HG03558 (cell line): ENCODE measurements around the gene ENTPD6.
"Not testable (repeated sequence)": the region's sequence is repeated elsewhere in the genome, so short reads cannot be mapped to it uniquely, and the experiment has no call there.

Experiments used
- ATAC-seq: cut with Tn5 transposase; IDR thresholded peaks from one replicate; pipeline ENCODE4 v1.9.1; 2021; ENCODE audit warnings: moderate number of reproducible peaks; ENCODE audit not compliant: unreplicated experiment; ENCODE audit errors: extremely low read depth

The ENTPD6 gene

DNA sequence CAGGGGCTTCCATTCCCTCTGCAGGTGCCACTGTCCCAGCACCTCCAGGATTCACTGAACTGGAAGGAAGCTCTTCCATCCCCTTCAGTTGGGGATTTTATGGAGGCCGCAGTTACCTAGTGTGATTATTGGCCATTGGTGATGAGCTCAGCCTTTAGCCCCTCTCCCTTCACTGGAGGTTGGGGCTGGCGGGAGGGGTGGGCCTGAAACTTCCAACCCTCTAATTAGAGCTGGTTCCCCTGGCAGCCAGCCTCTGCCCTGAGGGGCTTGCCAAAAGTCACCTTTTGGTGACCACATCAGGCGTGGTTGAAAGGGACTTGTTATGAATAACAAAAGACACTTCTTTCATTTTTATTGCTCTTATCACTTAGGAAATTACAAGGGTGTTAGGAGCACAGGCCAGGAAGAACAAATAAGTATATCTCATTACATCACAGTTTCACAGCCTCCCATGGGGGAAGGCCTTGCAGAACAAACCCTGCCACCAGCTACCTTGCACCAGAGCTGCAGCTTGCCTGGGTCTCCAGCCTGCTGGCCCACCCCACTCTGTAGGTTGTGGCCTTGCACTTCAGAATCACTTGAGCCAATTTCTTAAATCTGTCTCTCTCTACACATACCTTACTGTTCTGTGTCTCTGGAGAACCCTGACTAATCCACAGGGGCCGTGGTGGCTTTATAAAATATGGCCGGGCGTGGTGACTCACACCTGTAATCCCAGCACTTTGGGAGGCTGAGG, 57.3 kb downstream of the ENTPD6 start:
- ATAC-seq = no peak

DNA sequence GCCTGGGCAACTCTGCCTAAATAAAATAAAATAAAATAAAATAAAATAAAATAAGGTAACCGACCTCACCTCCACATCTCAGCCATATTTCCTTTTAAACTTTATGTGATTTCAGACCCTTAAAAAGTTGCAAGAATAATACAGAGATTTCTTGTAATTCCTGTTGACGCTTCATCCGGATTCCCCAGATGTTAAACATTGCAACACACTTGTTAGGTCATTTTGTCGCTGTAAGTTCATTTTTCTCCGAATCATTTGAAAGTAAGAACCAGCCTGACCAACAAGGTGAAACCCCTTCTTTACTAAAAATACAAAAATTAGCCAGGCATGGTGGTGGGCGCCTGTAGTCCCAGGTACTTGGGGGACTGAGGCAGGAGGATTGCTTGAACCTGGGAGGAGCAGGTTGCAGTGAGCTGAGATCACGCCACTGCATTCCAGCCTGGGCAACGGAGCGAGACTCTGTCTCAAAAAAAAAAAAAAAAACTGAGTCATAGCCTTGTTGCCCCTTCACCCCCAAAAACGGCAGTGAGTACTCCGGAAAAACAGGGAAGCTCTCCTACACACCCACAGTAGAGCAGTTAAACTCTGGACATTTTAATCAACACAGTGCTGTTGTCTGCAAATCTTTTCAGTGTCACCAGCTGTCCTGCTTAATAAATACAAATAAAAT, 58.2 kb downstream of the ENTPD6 start:
- no peak for ATAC-seq

DNA sequence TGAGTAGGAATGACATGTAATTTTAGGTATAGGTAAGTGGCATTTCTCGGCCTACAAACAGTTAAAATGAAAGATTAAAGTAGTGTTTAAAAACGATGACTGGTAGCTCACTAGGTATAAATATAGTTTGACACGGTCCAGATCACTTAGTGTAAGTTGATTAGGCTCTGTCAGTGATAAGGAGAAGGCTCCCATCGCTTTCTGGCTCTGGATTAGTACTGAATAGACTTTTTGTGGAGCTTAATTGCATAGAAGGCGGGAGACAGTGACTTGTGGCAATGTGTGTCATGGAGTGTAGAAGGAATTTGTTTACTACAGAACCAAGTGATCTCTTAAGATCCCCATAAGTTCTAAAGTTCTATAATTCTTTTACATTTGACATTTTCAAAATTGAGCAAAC, 59.1 kb downstream of the ENTPD6 start:
- ATAC-seq = no peak

DNA sequence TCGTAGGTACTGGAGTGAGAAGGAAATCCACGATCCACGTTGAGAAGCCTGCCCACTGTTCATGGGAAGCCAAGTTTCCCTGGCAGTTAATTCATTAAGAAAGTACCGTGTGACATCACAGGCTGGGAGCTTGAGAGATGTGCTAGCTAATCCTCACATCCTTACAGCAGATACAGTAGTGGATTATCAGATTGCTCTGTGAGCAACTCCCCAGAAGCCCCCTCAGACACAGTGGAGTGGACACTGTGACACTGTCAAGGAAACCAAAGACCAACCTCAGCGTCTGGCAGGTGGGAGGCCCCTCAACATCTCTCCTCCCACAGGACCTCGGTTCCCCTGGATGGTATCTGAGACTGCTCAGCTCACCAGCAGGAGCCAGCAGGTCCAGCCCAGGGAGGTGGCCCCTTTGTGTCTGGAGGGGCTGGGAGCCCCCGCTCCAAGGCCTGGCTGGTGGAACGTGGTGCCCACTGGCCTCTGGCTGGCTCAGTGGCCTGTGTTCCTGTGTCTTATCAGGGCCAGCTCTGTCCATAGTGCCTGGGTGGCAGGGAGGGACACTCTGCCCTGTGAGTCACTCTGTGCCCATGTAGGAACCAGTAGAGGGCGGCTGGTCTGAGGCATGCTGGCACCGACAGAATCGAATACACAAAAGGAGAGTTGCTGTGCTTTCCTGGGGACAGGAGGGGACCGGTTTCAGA, 59.6 kb downstream of the ENTPD6 start:
- no peak for ATAC-seq

DNA sequence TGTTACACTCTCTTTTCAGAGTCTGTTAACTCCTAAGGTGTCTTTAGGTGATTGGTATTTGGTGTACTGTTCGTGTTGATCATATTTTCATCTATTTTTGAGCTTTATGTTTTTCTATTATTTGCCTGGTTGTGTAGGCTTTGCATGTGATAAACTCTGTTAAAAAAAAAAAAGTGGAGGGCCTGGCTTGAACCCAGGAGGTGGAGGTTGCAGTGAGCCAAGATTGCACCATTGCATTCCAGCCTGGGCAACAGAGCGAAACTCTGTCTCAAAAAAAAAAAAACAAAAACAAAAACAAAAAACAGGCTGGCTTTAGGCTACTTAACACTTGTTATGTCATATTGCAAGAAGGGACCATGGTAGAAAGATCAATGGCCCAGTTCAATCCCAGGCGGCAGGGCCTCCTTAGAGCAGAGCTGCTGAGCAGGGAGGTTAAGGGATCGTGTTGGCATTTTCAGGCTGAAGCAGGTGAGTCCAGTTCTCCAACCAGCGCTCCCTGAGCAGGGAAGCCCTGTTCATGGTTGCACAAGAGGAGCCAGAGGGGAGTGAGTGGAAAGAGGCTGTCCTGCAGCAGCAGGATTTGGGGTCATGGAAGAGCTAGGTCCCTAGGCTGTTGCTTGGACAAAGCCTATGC, 60.8 kb downstream of the ENTPD6 start:
- ATAC-seq = no peak

DNA sequence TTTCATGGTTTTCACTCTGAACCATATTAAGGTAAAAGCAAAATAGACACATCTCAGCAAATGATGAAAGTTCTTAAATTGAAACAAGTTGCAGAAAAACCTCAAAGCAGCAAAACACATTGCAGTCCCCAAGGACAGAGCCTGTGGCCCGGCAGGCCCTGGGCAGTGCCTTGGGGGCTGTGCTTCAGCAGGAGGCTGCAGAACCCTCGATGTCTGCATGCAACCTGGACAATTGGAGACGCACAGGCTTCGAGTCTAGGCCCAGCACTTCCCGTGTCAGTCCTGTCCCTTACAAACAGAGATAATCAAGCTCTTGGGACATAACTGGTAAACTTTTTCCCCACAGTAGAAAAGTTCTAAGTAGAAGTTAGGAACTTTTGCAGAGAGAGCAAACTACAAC, 61.6 kb downstream of the ENTPD6 start:
- no peak for ATAC-seq

DNA sequence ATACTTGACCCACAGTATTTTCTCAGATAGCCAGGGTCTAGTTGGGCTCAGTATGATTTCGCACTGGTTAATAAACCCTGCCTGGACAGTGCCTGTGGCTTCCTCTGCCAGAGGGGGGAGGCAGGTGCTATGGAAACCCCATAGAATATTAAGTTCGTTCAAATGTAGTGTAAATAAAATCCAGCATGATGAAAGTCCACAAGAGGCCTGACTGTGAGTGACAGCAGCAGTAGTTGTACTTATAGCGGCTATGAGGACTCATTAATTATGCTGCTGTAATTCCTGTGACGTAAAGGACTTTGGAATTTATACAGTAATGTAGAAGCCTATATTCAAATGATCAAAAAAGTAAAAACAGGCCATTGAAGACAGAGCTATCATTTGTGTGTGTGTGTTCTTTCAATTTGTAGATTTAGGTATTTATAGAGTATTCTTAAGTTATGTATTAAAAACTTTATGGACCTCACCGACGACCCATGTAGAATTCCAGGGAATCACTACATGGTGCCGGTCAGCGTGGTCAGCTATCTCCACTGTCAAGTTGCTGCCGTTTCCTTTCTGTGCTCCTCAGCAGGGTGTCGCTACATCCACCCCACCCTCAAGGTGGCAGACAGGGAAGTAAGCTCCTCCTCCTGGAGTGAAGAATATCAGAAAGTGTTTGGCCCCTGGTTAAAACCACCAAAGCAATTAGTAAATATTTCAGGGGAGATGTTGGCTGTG, 62.4 kb downstream of the ENTPD6 start:
- no peak for ATAC-seq

DNA sequence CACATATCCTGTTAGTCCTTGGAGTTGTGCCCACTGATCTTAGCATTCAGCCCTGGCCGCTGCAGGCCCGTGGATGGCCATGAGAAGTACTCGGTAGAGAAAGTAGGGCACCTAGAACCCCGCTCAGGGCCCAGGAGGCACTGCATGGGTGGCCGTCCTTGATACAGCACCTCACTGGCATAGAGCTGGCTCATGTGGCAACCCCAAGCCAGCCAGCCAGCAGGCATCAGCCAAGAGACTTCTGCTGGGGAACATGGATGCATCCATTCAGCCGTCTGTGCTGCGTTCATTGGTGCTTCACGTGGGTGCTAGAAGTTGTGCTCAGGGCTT, 62.9 kb downstream of the ENTPD6 start:
- ATAC-seq = no peak

DNA sequence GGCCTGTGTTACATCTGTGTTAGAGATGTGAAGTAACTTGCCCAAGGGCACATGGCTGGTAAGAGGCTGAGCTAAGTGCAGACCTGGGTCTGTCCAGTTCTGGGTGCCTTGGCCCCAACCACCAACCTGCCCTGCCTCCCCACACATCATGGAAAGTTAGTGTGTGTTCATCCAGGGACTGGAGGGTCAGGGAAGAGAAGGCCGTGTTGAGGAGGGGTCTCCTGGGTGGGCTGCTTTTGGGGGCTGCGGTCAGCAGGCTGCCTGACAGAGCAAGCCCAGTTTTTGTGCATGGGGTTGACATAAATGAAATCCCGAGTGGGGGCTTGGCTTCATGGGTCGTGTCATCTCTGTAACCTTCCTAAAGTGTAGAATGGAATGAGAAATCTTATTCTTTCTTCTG, 63.3 kb downstream of the ENTPD6 start:
- ATAC-seq = no peak

DNA sequence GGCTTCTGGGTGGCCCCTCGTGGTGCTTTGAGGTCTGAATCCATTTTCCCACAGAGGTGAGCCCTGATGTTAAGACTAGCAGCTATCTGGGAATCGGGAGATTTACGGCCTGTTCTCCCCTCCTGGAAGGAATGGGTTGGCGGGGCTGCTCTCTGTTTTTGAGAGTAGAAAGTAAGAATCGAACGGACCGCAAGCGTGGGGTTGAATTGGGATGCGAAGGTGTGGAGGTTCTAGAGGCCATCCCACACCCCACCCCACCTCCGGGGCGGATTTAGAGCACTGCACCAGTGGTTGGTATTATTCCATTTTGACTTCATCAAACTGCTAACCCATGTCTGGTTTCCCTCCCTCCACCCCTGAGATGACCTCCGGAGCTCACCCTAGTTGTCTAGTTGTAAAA, 63.8 kb downstream of the ENTPD6 start:
- ATAC-seq = no peak

DNA sequence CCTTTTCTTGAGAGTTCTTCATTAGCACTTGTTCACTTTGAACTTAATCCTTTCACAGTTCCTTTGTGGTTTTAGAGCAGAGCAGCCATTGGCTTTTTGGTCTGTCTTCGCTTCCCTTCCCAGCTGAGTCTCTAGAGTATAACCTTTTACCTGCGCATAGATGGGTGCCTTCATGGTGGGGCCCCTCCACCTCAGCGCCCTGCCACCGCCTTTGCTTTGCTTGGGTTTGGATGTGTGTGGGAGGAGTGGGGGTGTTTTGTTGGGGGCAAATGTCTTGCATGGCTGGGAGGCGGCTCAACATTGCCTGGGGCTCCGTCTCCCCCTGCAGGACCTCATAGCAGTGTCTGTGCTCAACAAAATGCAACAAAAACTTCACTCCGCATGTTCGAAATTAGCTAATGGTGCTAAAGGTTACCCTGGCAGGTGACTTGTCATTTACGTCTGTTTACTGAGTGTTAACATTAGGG, 64.3 kb downstream of the ENTPD6 start:
- no peak for ATAC-seq

DNA sequence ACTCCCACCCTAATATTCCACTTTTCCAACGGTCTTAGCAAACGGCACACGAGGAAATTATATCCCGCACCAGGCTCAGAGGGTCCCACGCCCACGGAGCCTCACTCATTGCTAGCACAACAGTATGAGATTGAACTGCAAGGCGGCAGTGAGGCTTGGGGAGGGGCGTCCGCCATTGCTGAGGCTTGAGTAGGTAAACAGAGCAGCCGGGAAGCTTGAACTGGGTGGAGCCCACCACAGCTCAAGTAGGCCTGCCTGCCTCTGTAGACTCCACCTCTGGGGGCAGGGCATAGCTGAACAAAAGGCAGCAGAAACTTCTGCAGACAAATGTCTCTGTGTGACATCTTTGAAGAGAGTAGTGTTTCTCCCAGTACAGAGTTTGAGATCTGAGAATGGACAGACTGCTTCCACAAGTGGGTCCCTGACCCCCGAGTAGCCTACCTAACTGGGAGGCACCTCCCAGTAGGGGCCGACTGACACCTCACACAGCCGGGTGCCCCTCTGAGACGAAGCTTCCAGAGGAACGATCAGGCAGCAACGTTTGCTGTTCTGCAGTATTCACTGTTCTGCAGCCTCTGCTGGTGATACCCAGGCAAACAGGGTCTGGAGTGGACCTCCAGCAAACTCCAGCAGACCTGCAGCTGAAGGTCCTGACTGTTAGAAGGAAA, 65.4 kb downstream of the ENTPD6 start:
- ATAC-seq = not testable (repeated sequence)

DNA sequence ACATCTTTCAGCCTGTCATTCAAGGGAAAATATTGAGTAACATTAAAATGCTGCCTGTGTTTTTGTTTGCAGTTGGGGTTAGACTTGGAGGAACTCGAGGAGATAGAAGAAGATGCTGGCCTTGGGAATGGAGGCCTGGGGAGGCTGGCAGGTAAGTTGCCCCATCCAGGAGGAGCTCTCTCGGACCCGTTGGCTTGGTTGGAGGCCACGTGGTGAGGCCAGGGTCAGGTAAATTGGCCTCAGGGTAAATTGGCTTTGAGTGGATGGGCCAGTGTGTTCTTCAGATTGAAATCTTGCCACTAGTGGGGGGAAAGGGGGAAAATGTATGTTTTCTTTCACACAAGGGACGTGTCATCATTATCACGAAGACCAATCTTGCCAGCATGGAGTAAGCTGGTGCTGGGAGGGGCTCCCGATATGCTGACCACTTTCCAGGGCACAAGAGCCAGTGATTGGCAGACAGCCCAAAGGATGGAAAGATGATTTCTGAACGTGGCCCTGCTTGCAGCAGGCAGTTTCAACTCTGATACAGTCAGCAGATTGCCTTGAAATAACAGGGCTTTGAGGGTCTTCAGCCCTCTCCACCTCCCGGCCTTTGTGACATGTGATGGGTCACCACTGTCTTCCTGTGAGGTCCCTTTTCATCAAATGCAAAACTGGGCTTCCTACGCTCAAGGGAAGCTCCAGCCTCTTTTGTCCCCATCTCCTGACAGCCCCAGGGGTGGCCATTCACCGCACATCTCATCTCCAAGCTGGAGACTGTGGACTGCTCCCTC, 73.7 kb downstream of the ENTPD6 start:
- ATAC-seq = no peak

DNA sequence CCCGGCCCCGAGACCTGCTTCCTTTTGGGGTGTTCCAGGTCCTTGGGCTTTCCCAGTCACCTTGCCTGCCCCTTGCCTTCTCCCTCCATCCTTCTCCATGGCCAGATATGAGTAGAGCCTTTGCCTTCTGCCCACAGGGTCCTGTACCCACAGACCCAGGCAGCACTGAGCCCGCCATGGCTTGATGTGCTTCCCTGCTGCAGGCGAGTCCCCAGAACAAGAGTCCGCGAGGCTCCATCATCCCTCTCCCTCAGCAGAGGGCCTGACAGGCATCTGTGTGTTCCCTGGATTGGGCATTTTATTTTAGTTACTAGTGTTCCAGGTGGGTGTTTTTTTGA, 74.3 kb downstream of the ENTPD6 start:
- ATAC-seq = no peak

DNA sequence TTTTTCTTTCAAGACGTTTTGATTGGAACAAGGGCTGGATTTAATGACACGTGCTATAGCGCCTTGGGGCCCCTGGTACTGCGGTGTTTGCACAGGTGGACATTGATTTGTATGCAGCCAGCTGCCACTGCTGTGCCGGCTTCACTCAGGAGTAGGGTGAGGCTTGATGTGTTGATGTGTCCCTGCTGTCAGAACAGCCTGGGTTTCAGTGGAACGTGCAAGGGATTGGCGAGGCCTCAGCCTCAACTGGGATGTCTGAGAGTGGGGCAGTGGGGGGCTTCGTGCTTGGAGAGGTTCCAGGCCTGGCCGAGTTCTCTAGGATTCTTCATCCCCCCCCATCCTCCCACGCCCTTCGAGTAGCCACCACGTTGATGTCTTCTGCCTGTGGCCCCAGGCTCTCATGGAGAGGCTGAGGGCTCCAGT, 75.3 kb downstream of the ENTPD6 start:
- ATAC-seq = no peak

DNA sequence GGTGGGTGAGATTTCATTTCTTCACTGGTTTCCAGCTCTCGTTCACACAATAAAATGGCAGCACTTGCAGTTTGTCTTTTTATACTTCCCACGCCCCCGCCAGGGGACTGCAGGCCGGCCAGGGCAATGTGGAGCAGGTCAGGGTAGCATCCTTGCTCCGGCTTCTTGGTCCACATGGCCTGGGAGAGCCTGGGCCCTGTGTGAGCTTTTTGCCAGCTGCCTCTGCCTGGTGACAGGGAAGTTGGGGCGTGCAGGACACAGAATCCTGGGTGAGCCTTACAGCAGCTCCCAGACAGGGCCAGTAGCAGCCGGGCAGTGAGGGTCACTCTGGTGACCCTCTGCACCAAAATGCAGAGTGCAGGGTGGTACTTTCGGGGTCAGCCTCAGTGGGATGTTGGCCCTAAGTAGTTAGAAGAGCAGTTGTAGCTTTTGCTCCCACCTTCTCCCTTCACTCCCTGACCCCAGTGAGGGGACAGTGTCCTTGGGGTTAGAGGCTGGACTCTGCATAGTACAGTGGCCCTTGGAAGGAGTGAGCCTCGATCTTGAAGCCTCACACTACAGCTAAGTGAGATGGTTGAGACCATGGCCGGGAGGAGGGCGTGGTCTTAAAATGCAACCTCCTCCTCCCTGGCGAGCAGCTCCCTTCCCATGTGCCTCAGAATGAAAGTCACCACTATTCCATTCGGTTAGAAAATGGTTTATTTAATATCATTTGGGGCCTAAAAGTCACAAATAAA, 76.1 kb downstream of the ENTPD6 start:
- ATAC-seq = no peak

DNA sequence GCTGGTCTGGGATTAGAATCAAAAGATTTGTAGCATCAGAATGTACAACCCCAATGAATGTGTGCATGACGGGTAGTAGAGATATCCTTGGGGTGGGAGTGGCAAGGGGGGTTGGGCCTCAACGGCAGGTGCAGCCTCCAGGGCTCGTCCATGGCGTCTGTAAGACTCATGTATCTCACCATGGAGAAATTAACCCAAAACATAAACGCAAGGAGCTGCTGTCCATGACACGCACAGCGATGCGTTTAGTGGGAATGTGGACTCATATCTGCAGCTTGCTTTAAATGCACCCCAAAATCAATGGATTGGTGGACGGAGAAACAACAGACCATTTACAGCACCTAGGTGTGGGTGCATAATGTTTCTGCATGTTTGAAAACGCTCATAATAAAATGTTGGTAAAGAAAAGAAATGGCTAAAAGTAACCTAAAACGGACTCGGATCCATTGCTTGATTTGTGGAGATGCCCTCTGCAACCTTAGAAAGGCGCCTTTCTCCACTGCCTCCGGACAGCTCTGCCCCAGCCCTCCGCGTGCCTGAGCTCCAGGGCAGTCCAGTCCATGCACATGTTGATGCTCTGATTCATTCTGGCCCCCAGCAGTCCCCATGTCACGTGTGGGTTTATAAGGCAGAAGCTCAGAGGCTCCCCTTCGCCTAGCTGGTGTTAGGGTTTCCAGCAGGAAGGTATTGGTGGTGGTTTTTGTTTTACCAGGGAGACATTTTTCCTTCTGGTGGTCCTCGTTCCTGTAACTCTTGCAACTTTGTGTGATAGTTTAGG, 76.9 kb downstream of the ENTPD6 start:
- no peak for ATAC-seq

DNA sequence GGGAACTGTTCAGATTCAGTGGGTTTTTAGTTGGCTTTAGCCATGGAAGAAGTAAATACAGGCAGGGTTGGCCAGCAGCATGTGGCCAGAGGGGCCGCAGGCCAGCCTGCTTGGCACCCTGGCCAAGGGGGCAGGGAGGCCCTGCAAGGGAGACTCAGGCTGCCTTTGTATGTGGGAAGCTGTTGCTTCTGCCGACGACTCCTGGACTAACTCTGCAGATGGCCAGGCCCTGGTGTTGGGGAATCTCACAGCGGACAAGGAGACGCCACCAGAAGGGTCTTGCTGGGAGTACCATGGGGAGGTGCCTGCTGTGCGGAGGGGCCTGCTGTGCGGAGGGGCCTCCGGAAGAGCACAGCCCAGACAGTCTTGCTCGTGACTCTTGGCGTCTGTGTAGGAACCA, 77.5 kb downstream of the ENTPD6 start:
- no peak for ATAC-seq
